WTC11 (cell line): ENCODE measurements around the gene MREG. TPM values are rescaled to one million over a fixed set of nuclear protein-coding genes. Genes with fewer than 3 reads are reported as not detected.

Source experiments
- total RNA-seq: library from RNA; stranded (reverse); gene quantifications from 3 replicates; pipeline ENCODE4 v1.2.3, GENCODE V29; 2021

The MREG gene
- total RNA-seq, 1 experiment from 2014 or later = 23.8 TPM

Other genes starting within 250 kb of the MREG start
- 13.9 to 21.3 TPM (median 19.6 TPM) in 3 replicates for gene PECR, start 68.3 kb upstream of the MREG start, total RNA-seq
- gene TMEM169, start 68.4 kb upstream of the MREG start, total RNA-seq = 1.8 to 3.5 TPM (median 3.3 TPM) in 3 replicates
- 459 to 522 TPM (median 466 TPM) in 3 replicates for gene XRCC5, start 95.8 kb upstream of the MREG start, total RNA-seq